GM12801 (cell line): ENCODE results near the gene SORL1-AS1.

Source experiments
- CTCF ChIP-seq: IDR thresholded peaks from one replicate; pipeline ENCODE4 v1.5.1; 2011; ENCODE audit warnings: control low read depth; ENCODE audit not compliant: insufficient read length; ENCODE audit errors: extremely low read depth

The SORL1-AS1 gene

GRCh38 chr11:121420398-121420797, 32.4 kb downstream of the SORL1-AS1 start:
- TF ChIP-seq CTCF = no peak

- TF ChIP-seq CTCF = no peak
Measured at GRCh38 chr11:121419836-121420235, 32.9 kb downstream of the SORL1-AS1 start.

GRCh38 chr11:121418625-121419114, 34.1 kb downstream of the SORL1-AS1 start:
- no peak for TF ChIP-seq CTCF

- TF ChIP-seq CTCF = no peak
Measured at GRCh38 chr11:121417607-121418006, 35.2 kb downstream of the SORL1-AS1 start.

- no peak for TF ChIP-seq CTCF
Measured at GRCh38 chr11:121417055-121417551, 35.7 kb downstream of the SORL1-AS1 start.

GRCh38 chr11:121415856-121416255, 36.9 kb downstream of the SORL1-AS1 start:
- no peak for TF ChIP-seq CTCF

- TF ChIP-seq CTCF = no peak
Measured at GRCh38 chr11:121414141-121414913, 38.4 kb downstream of the SORL1-AS1 start.
